ENCODE measurements around the gene TTC27.

DNA sequence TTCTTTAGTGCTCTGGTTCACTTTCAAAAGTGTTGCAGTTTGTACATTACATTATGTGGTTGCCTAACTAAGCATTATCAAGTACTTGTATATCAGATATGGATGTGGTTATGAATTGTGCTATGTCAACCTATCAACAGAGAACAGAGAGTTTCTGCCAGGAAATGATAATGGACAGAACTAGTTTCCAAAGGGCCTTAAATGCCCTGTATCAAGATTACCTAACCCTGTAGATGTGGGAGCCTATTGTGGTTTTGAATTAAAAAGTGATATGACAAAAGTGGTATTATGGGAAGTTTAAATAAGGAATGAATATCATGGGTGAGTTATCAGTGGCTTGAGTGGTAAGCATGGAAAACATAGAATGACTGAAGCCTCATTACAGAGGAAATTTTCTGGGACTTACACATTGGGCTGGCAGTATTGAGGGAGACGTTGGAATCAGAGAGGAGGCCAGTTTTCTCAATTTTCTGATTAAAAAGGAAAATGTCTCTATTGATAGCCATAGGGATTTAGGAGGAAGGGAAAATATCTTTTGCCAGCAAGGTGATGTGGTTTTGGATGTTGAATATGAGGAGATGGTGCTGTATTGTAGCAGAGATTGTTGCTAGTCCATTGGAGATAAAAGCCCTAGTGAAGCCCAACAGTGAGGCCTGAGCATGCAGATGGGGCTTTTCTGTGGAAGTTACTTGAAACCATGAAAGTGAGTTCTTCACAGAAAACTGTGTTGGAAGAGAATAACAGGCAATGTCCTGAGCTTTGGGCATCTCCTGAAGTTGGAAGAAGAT is 140.7 kb downstream of the TTC27 start:
- no peak for TF ChIP-seq POLR2AphosphoS5 (IDR thresholded peaks at IDR 0.05)
- TF ChIP-seq, protein P1, sequence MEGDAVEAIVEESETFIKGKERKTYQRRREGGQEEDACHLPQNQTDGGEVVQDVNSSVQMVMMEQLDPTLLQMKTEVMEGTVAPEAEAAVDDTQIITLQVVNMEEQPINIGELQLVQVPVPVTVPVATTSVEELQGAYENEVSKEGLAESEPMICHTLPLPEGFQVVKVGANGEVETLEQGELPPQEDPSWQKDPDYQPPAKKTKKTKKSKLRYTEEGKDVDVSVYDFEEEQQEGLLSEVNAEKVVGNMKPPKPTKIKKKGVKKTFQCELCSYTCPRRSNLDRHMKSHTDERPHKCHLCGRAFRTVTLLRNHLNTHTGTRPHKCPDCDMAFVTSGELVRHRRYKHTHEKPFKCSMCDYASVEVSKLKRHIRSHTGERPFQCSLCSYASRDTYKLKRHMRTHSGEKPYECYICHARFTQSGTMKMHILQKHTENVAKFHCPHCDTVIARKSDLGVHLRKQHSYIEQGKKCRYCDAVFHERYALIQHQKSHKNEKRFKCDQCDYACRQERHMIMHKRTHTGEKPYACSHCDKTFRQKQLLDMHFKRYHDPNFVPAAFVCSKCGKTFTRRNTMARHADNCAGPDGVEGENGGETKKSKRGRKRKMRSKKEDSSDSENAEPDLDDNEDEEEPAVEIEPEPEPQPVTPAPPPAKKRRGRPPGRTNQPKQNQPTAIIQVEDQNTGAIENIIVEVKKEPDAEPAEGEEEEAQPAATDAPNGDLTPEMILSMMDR (IDR thresholded peaks at IDR 0.05), result no peak
- TF ChIP-seq POLR2A (IDR thresholded peaks at IDR 0.05), result no peak
- no peak for TF ChIP-seq EP300 (IDR thresholded peaks at IDR 0.05)
